8988T (cell line): ENCODE measurements around the gene SAMD11.
"Not testable (repeated sequence)": the region's sequence is repeated elsewhere in the genome, so short reads cannot be mapped to it uniquely, and the experiment has no call there.

Experiments used
- DNase-seq: peaks from one replicate; pipeline ENCODE4 v3.0.0; 2011

Gene SAMD11

GRCh38 chr1:934991-935750 lies 11.4 kb downstream of the SAMD11 start:
- no peak for DNase-seq

DNA sequence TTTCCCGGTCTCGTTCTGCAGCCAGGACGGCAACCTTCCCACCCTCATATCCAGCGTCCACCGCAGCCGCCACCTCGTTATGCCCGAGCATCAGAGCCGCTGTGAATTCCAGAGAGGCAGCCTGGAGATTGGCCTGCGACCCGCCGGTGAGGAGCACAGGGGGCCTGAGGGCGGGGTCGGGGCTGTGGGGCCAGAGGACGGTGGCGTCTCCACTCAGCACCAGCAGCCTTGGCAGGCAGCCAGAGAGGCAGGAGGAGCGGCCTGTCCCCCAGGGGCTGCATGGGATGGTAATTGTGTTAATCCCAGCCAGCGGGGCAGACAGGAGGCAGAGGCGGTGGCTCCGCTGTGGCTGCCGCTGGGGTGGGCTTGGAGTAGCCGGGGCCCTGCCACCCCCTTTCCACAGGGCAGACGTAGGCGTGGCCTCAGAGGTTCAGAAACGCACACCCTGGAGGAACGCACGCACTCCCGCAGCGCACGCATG lies 12.1 kb downstream of the SAMD11 start:
- DNase-seq = no peak

GRCh38 chr1:936348-937264 lies 12.9 kb downstream of the SAMD11 start:
- no peak for DNase-seq

GRCh38 chr1:937521-937920 lies 13.8 kb downstream of the SAMD11 start:
- no peak for DNase-seq

DNA sequence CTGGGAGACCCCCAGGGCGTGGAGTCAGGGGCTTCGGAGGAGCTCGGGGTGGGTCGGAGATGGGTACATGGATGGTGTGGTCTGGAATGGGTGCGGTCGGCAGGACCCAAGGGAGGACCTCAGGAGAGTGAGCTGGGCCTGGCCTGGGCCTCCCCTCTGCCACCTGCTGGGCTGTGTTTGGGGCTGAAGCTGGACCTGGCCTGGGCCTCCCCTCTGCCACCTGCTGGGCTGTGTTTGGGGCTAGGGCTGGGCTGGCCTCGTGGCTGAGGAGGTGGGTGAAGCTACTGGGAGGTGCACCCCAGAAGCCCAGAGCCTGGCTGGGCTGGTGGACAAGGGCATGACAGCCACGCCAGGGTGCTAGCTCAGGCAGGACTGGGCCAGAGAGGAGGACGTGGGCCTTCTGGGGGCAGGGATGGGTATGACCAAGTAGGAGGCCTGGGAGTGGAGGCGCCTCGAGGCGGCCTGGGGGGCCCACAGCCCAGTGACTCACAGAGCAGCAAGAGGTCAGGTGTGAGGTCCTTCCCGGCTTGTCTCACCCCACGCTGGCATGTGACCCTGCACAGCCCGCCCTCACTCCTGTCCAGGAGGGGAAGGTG lies 14.5 kb downstream of the SAMD11 start:
- peak; percentile 77 for DNase-seq

DNA sequence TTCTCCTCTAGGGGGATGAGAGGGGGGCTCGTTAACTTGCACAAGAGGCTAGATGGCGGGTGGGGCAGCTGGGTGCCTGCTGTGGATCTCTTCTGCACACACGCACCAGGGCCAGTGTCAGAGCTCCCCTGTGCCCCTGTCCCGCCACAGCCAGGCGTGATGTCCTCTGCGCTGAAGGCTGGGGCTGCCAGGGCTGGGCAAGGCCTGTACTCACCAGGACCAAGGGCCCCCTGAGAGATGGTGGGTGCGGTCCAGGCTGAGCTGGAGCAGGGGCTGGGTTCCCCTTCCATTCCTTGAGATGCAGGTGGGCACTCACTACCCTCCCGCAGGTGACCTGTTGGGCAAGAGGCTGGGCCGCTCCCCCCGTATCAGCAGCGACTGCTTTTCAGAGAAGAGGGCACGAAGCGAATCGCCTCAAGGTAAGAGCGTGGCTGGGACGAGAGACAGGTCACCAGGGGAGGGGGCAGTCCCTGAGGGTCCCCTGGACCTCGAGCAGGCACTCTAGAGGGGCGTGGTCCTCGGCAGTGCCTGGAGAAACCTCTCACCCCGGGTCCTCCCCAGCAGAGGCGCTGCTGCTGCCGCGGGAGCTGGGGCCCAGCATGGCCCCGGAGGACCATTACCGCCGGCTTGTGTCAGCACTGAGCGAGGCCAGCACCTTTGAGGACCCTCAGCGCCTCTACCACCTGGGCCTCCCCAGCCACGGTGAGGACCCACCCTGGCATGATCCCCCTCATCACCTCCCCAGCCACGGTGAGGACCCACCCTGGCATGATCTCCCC lies 15.2 kb downstream of the SAMD11 start:
- no peak for DNase-seq

- DNase-seq = no peak
Measured at GRCh38 chr1:939511-940106, 15.9 kb downstream of the SAMD11 start.

DNA sequence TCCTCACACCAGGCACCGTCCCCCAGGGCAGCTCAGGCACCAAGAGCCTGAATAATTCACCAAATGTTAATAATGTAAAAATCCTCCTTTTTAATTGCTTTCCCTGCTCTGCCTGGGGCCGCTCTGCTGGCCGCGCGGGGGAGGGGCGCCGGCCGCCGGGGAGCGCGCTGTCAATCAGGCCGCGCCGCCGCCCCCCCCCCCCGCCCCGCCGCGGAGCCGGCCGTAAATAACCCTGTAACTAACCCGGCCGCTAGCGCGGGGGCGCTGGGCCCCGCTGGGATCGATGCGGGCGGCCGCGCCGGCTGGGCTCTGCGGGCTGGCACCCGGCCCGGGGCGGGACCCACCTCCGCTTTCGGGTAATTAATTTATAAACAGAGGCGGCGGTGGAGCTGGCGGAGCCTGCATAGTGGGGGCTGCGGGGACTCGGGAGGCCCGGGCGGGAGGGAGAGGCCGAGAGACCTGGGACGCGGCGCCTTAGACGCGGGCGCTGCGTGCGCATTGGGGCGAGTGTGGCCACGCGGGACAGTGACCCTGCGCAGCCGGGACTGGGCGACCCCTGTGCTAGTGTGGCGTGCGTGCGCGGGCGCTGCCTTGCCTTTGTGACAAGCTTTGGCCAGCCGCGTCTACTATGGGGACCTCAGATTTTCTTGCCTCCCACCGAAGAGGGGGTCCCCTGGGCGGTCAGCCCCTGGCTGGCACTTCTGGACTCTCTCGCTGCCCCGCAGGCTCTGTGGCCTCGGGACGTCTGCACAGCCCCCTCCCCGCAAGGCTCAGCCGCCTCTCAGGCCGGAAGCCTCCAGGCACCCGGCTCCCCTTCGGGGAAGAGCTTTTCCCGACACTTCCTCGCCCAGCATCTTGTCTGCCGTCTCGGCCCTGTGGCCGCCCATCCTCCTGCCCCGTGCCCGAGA lies 16.6 kb downstream of the SAMD11 start:
- DNase-seq = peak; percentile 84

GRCh38 chr1:941015-941587 lies 17.4 kb downstream of the SAMD11 start:
- no peak for DNase-seq

- DNase-seq = peak; percentile 94
Measured at GRCh38 chr1:941588-942383, 18.1 kb downstream of the SAMD11 start.

DNA sequence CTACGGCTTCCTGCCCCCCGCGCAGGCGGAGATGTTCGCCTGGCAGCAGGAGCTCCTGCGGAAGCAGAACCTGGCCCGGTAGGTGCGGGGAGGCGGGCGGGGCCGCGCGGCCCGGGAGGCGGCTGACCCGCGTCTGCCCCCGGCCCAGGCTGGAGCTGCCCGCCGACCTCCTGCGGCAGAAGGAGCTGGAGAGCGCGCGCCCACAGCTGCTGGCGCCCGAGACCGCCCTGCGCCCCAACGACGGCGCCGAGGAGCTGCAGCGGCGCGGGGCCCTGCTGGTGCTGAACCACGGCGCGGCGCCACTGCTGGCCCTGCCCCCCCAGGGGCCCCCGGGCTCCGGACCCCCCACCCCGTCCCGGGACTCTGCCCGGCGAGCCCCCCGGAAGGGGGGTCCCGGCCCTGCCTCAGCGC lies 18.7 kb downstream of the SAMD11 start:
- DNase-seq = no peak

GRCh38 chr1:942864-943533 lies 19.3 kb downstream of the SAMD11 start:
- no peak for DNase-seq

GRCh38 chr1:943545-944340 lies 20.0 kb downstream of the SAMD11 start:
- DNase-seq = no peak

GRCh38 chr1:944341-945325 lies 20.9 kb downstream of the SAMD11 start:
- DNase-seq = no peak

DNA sequence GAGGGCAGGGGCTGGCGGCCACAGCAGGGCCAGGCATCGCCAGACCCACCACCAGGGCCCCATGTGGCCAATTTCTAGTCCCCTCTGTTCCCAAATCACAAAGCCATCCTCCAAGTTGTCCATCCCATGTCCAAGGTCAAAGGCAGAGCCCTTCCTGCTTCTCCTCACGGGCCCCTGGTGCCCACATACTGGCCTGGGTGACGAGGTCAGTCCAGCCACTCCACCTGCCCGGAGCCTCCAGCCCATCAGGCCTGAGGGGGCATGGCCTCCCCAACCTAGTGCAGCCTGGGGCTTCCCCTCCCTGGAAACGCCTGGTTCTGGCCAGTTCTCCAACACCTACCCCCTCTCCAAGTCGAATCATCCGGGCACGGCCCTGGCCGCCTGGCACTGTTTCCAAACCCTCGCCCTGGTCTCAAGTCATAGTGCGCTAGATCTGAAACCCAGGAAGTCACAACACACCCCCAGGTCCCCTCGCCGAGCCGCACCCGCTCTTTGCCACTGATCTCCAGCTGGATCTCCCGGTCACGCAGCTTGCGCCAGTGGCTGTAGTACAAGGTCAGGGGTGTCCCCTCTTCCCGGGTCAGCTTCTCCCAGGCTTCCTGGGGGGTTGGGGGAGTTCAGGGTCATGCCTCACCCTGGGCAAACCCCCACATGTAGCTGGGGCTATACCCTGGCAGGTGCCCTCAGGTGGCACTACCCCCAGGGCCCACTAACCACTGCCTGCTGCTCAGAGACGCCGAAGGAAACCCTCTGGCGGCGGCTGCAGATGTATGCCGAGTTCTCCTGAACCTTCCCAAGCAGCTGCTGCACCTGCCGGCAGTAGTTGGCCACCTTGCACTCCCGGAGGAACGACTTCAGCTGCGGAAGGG lies 22.2 kb downstream of the SAMD11 start:
- no peak for DNase-seq

GRCh38 chr1:946811-947210 lies 23.1 kb downstream of the SAMD11 start:
- DNase-seq = not testable (repeated sequence)
